ENCODE measurements around the gene NEDD4L.

- TF ChIP-seq CTCF (tag by site-specific recombination; IDR thresholded peaks at IDR 0.05), result no peak
- TF ChIP-seq GLIS1 (tag by site-specific recombination; IDR thresholded peaks at IDR 0.05), result no peak
- no peak for TF ChIP-seq KLF16 (tag by site-specific recombination; IDR thresholded peaks at IDR 0.05)
- no peak for TF ChIP-seq KLF9 (tag by site-specific recombination; IDR thresholded peaks at IDR 0.05; ENCODE audit: low read depth)
- TF ChIP-seq ZNF211 (tag by site-specific recombination; IDR thresholded peaks at IDR 0.05; ENCODE audit: low read depth), result no peak
- no peak for TF ChIP-seq ZBTB11 (tag by site-specific recombination; conservative IDR thresholded peaks at IDR 0.05; ENCODE audit: low read depth)
- TF ChIP-seq YY1 (tag by site-specific recombination; IDR thresholded peaks at IDR 0.05), result no peak
- TF ChIP-seq ZNF423 (tag by site-specific recombination; IDR thresholded peaks at IDR 0.05), result no peak
- TF ChIP-seq INSM2 (tag by site-specific recombination; IDR thresholded peaks at IDR 0.05), result no peak
- TF ChIP-seq SP2 (tag by site-specific recombination; IDR thresholded peaks at IDR 0.05), result no peak
Measured at GRCh38 chr18:58302811-58303210, 258.8 kb downstream of the NEDD4L start.
